AG04449 (cell line): ENCODE data around the gene CDK16.

Source experiments
- CTCF ChIA-PET: fragments of 350-600 bp; formaldehyde crosslinking; extraction: SDS; loops from one replicate; lab custom pipeline; 2021; ENCODE audit warnings: antibody characterized with exemption; lab: Yijun Ruan, JAX
- POLR2A ChIA-PET: fragments of 400-600, 350-600 bp; formaldehyde crosslinking; extraction: SDS; loops from one replicate; lab custom pipeline; 2020; ENCODE audit warnings: antibody characterized with exemption, inconsistent platforms; lab: Yijun Ruan, JAX
- DNase-seq: peaks from one replicate; pipeline ENCODE4 v3.0.0-alpha.2; 2010; ENCODE audit warnings: low read depth, low spot score
- H3K4me3 ChIP-seq: 2 replicates; pipeline ENCODE4 v1.5.1; 2011; ENCODE audit warnings: low read depth, mild to moderate bottlenecking, control low read depth, low read length
- TF ChIP-seq, protein P1 (sequence below): IDR thresholded peaks from one replicate; pipeline ENCODE4 v1.5.1; 2011; ENCODE audit warnings: mild to moderate bottlenecking, moderate library complexity, low read length, control low read depth, inconsistent platforms; ENCODE audit not compliant: insufficient read depth; ENCODE audit errors: missing control alignments

Gene CDK16

DNA sequence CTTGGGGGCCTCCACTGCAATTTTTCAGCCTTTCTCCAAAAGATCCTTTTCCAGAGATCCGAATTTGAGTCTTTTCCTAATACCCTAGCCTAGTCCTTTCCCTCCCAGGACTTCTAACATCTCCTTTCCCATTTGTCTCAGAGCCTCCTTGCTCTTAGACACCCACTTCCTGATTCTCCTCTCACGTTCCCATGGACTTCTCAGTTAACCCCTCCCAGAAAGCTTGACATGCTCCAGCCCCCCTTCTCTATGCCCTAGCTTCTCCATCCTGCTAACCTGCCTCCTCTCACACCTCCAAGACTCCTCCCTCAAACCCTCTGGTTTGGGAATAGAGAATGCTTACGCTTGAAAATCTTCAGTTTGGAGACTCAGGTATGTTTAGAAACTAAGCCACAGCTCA is 22.4 kb upstream of the CDK16 start:
- TF ChIP-seq, protein P1, sequence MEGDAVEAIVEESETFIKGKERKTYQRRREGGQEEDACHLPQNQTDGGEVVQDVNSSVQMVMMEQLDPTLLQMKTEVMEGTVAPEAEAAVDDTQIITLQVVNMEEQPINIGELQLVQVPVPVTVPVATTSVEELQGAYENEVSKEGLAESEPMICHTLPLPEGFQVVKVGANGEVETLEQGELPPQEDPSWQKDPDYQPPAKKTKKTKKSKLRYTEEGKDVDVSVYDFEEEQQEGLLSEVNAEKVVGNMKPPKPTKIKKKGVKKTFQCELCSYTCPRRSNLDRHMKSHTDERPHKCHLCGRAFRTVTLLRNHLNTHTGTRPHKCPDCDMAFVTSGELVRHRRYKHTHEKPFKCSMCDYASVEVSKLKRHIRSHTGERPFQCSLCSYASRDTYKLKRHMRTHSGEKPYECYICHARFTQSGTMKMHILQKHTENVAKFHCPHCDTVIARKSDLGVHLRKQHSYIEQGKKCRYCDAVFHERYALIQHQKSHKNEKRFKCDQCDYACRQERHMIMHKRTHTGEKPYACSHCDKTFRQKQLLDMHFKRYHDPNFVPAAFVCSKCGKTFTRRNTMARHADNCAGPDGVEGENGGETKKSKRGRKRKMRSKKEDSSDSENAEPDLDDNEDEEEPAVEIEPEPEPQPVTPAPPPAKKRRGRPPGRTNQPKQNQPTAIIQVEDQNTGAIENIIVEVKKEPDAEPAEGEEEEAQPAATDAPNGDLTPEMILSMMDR, result no peak
- POLR2A ChIA-PET, result no interaction called here

DNA sequence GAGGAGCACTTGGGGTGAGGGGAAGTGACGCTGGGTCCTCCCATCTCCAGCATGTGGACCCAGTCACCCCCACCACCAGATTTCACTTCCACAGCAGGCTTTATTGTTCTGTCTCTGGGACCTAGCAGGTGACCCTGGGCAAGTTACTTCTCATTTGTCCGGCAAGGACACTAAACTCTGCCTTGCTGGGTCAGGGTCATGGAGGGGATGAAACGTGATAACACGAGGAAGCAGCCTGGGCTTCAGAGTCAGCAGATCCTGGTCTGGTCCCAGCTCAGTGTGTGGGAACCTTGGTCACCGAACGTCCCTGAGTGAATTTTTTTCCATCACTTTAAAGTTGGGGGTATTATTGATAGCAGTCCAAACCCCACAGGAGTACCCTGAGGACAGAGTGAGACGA is 21.0 kb upstream of the CDK16 start:
- CTCF ChIA-PET, result interaction anchor here (3.1 kb wide), 1 partner anchor 186 kb away, joined by 16 read pairs; no protein-coding TSS in a partner anchor
- DNase-seq, result no peak
- H3K4me3 ChIP-seq, result peak overlapping the region; percentile 8; the same call in 1 of the 2 replicates
- TF ChIP-seq, protein P1, result no peak
- POLR2A ChIA-PET, result no interaction called here

More for the DNA sequence above, 22.4 kb upstream of the CDK16 start:
- no peak for DNase-seq
- CTCF ChIA-PET, result interaction anchor here (1.1 to 3.1 kb wide), 3 partner anchors 188 to 327 kb away, joined by 4 to 16 read pairs (median 5); no protein-coding TSS in a partner anchor
- peak overlapping the region; percentile 34 for H3K4me3 ChIP-seq

DNA sequence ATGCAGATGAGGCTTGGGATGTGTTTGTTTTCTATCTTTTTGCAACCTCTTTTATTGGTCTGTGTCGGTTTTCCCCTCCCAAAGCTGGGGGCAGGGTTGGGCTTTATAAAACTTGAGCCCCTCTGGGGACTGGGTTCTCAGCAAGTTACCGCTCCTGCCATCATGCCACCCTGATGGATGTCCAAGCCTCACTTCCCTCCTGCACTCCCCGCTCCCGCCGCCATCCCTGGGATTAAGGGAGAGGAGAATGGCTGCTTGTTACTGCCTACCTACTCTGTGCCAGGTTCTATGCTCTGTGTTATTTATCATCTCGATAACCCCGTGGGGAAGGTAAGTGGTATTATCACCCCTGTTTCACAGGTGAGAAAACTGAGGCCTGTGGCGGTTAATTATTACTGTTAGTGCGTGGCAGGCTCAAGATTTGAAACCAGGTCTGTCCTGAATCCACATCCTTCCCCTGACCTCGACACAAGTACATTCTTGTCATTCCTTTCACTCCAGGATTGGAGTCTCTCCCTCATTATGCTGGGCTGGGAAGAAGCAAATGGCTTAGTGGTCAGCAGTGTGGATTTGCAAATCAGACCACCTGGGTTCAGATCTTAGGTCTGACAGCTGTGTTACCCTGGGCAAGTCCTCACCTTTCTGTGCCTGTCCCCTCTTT is 20.3 kb upstream of the CDK16 start:
- H3K4me3 ChIP-seq, result no peak overlapping the region
- CTCF ChIA-PET, result interaction anchor here (3.1 kb wide), 1 partner anchor 186 kb away, joined by 16 read pairs; no protein-coding TSS in a partner anchor
- TF ChIP-seq, protein P1, result no peak
- no peak for DNase-seq
- POLR2A ChIA-PET, result no interaction called here

DNA sequence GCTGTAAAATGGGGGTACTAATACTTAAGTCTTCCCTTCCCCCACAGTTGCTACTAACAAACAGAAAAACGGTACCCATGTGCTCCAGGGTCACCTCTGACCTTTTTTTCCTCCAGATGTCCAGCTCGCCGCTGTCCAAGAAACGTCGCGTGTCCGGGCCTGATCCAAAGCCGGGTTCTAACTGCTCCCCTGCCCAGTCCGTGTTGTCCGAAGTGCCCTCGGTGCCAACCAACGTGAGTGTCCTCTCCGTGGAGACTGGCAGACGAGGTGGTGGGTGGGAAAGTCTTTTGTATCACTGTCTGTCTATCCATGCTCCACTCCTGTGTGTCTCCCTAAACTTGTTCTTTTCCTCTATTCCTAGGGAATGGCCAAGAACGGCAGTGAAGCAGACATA is 19.8 kb upstream of the CDK16 start:
- TF ChIP-seq, protein P1, result no peak
- CTCF ChIA-PET, result interaction anchor here (3.1 kb wide), 1 partner anchor 185 kb away, joined by 16 read pairs; no protein-coding TSS in a partner anchor
- no peak for DNase-seq
- no peak overlapping the region for H3K4me3 ChIP-seq
- POLR2A ChIA-PET, result no interaction called here

DNA sequence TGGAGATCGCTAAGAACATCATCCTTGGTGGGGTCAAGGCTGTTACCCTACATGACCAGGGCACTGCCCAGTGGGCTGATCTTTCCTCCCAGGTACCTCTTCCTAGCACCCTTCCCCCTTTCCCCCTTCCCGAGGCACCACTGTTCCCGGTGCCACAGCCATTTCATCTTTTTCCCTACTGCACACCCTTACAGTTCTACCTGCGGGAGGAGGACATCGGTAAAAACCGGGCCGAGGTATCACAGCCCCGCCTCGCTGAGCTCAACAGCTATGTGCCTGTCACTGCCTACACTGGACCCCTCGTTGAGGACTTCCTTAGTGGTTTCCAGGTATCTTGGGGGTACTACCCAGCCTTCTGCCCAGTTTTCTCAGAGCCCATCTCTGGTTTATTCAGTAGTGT is 19.2 kb upstream of the CDK16 start:
- DNase-seq, result no peak
- TF ChIP-seq, protein P1, result no peak
- H3K4me3 ChIP-seq, result no peak overlapping the region
- CTCF ChIA-PET, result interaction anchor here (1.2 to 3.1 kb wide), 2 partner anchors 8 to 185 kb away, joined by 3 to 16 read pairs; no protein-coding TSS in a partner anchor
- POLR2A ChIA-PET, result no interaction called here

DNA sequence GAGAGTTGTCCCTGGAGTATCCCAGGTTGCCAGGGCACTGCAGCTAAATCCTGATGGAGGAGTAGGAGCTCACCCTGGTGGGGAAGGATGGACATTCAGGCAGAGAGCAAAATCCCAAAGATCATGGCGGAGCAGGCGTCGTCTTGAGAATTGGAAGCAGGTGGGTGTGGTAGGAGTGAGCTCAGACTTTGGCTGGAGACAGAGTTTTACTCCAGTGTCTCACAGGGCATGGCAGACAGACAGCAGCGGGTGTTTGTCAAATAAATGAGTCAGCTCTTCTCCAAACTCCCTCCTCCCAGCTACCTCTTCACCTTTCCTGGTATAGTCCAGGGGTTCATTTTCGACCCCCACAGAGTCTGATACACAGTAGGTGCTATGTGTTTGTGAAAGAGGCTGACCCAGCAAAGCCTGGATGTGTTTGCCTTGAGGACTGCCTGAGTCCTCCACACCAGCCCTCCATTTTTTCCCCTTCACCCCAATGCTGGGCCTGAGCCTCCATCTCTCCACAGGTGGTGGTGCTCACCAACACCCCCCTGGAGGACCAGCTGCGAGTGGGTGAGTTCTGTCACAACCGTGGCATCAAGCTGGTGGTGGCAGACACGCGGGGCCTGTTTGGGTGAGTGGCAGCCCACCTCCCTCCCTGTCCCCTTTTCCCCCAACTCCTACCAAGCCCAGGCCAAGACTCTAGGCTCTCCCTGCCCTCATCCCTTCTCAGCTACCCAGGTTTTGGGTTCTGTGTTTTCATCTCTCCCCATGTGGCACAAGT is 17.9 kb upstream of the CDK16 start:
- ChIA-PET CTCF (interaction anchor here (1.2 to 1.8 kb wide), 3 partner anchors 9 to 183 kb away, joined by 3 to 8 read pairs (median 3); no protein-coding TSS in a partner anchor), POLR2A (no interaction called here)
- no peak overlapping the region for H3K4me3 ChIP-seq
- DNase-seq, result no peak
- TF ChIP-seq, protein P1, result no peak
